ENCODE data around the gene ZSCAN26. TPM values are rescaled to one million over a fixed set of nuclear protein-coding genes. Genes with fewer than 3 reads are reported as not detected.
A peak's percentile ranks its signal among the peaks of the same experiment; 100 is the strongest.

The ZSCAN26 gene
- total and polyA plus RNA-seq, 2 of the 8 experiments (the other 6 are each of a cell fraction or from before 2014, with no cell fraction given) = 7.0 to 8.5 TPM

- WGBS, 2 experiments (ENCODE audit: extremely low coverage in 1 of 2, insufficient coverage in 1 of 2, insufficient read length in 1 of 2, insufficient replicate concordance in 2 of 2, low coverage in 1 of 2, low lambda C conversion rate in 2 of 2, missing lambda C conversion rate in 1 of 2) = 30% methylated on average over 5 of the region's 5 CpGs; no CpG with 5 or more reads in 1 of the 2 experiments
- DNase-seq (ENCODE audit: low read depth in 1 of 2, low spot score in 2 of 2) (no peak), FAIRE-seq (no peak)
- Histone ChIP-seq H3K4me3 (ENCODE audit: extremely low read depth in 1 of 4, insufficient read depth in 2 of 4, low read depth in 3 of 4, low read length in 4 of 4) (peak overlapping the region; percentile 75 to 80 (median 78)), H2BK15ac (ENCODE audit: low read length) (no peak overlapping the region), H3K14ac (ENCODE audit: insufficient read length) (no peak overlapping the region), H4K8ac (ENCODE audit: extremely low read depth, insufficient read depth, low read length) (no peak overlapping the region), H2BK120ac (replicated peaks; ENCODE audit: low read depth, low read length) (no peak overlapping the region), H3K4me2 (ENCODE audit: insufficient read depth in 1 of 2, low read depth in 2 of 2, low read length in 2 of 2) (peak overlapping the region; percentile 75 to 79), H3K23ac (ENCODE audit: insufficient read length) (no peak overlapping the region), H4K20me1 (replicated peaks in 1 of 2; ENCODE audit: control insufficient read depth in 1 of 2, insufficient read depth in 2 of 2, low read length in 2 of 2) (no peaks in the 10 kb centered on the region), H3K79me1 (ENCODE audit: low read depth, low read length) (no peaks in the 10 kb centered on the region), H3K9me3 (ENCODE audit: insufficient read depth in 2 of 2, low read depth in 1 of 2, low read length in 1 of 2) (no peaks in the 10 kb centered on the region), H3K18ac (ENCODE audit: extremely low read depth, low read length) (peak overlapping the region; percentile 11; the same call in 1 of the 2 replicates), H4K5ac (ENCODE audit: insufficient read length, low read depth, low read length) (peak overlapping the region; percentile 99), H3K9ac (replicated peaks in 1 of 4; ENCODE audit: extremely low read depth in 1 of 4, low read depth in 3 of 4, low read length in 3 of 4) (peak overlapping the region in 2 of 4 experiments; percentile 60 to 77; a peak in 1 of 7 replicates), H2AFZ (ENCODE audit: low read length) (peak overlapping the region; percentile 90), H3K79me2 (ENCODE audit: control insufficient read depth in 1 of 2, insufficient read depth in 2 of 2, low read length in 2 of 2) (peaks cover 0 to 16% of the 10 kb centered on the region in 2 experiments; a peak in 2 of 4 replicates), H3K36me3 (ENCODE audit: control insufficient read depth in 2 of 4, insufficient read depth in 4 of 4, low read length in 3 of 4) (no peaks in the 10 kb centered on the region), H3K23me2 (ENCODE audit: low read depth, low read length) (peaks cover 2% of the 10 kb centered on the region; the same call in 1 of the 2 replicates), H2AK5ac (ENCODE audit: low read depth, low read length) (no peak overlapping the region), H2BK5ac (ENCODE audit: low read depth, low read length) (no peak overlapping the region), H3K4me1 (replicated peaks in 1 of 4; ENCODE audit: control insufficient read depth in 3 of 4, insufficient read depth in 4 of 4, low read length in 3 of 4) (peaks cover 0 to 2% (median 0%) of the 10 kb centered on the region in 4 experiments; a peak in 1 of 7 replicates), H2BK20ac (ENCODE audit: low read length) (no peak overlapping the region), H3K56ac (replicated peaks; ENCODE audit: insufficient read length, low read depth, low read length) (no peak overlapping the region), H3K27ac (ENCODE audit: low read depth, low read length) (peak overlapping the region; percentile 71; the same call in 1 of the 2 replicates), H3K27me3 (replicated peaks in 1 of 4; ENCODE audit: control insufficient read depth in 3 of 4, extremely low read depth in 1 of 4, insufficient read depth in 3 of 4, low read length in 3 of 4) (no peaks in the 10 kb centered on the region), H4K91ac (replicated peaks; ENCODE audit: insufficient read length, low read length) (no peak overlapping the region), H3K4ac (replicated peaks; ENCODE audit: insufficient read length, low read depth, low read length) (no peak overlapping the region), H2BK12ac (ENCODE audit: low read depth, low read length) (no peak overlapping the region)
- POLR2A ChIA-PET (ENCODE audit: partially characterized antibody) = interaction anchor here (0.8 to 4.3 kb wide), 15 partner anchors 8 to 131 kb away, joined by 3 to 31 read pairs (median 5); partner anchors contain the start of genes NKAPL, PGBD1, ZKSCAN3 and ZKSCAN4
- TF ChIP-seq SP1 (IDR thresholded peaks at IDR 0.05; ENCODE audit: low read depth, low read length) = no peak
- TF ChIP-seq NRF1 (IDR thresholded peaks at IDR 0.05; ENCODE audit: low read depth, low read length) = no peak
- no peak for TF ChIP-seq RFX5 (IDR thresholded peaks at IDR 0.05; ENCODE audit: borderline replicate concordance, low read depth, low read length)
- TF ChIP-seq CTCF (IDR thresholded peaks at IDR 0.05; ENCODE audit: control extremely low read depth in 1 of 3, insufficient read depth in 1 of 3, low read depth in 1 of 3, low read length in 3 of 3) = no peak
- CTCF ChIA-PET (ENCODE audit: partially characterized antibody) = interaction anchor here (0.8 to 1.4 kb wide), 2 partner anchors 13 to 89 kb away, joined by 4 to 8 read pairs; no protein-coding TSS in a partner anchor
Measured at GRCh38 chr6:28266563-28266961, 381 bp upstream of the ZSCAN26 start.
